ENCODE data around the gene OASL. TPM values are rescaled to one million over a fixed set of nuclear protein-coding genes. Genes with fewer than 3 reads are reported as not detected.

The OASL gene
- total RNA-seq, 1 donor from 2014 or later, result 0.94 TPM

GRCh38 chr12:120991965-120992364, 47.1 kb downstream of the OASL start:
- no peak for DNase-seq (ENCODE audit: low read depth)

GRCh38 chr12:120990487-120991055, 48.5 kb downstream of the OASL start:
- DNase-seq (ENCODE audit: low read depth), result no peak

DNA sequence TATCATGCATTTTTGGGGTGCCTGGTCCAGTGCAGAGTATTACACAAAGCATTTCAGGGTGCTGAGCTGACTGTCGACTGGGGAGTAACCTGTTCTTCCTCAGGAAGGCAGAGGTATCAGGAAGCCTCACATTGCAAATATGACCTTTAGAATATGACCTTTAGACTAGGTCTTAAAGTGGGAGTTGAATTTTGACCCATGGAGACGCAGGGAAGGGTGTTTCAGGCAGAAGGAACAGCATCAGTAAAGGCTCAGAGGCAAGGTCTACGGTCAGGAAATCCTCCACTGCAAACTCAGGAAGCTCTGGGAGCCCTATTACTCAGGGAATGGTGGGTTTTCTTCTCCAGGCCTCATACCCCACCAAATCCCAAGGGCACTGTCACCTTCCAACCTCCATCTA, 49.4 kb downstream of the OASL start:
- DNase-seq (ENCODE audit: low read depth), result no peak

DNA sequence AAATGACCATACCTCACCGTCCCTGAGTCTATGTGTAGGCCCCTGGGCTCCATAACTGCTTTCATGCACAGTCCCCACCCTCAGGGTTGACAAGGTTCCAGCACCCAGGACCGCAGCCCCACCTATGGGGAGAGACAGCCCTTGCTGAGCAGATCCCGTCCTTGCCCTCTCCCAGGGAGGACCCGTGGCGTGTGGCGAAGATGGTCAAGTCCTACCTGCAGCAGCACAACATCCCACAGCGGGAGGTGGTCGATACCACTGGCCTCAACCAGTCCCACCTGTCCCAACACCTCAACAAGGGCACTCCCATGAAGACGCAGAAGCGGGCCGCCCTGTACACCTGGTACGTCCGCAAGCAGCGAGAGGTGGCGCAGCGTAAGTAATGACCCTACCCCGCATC, 50.4 kb downstream of the OASL start:
- no peak for DNase-seq (ENCODE audit: low read depth)

DNA sequence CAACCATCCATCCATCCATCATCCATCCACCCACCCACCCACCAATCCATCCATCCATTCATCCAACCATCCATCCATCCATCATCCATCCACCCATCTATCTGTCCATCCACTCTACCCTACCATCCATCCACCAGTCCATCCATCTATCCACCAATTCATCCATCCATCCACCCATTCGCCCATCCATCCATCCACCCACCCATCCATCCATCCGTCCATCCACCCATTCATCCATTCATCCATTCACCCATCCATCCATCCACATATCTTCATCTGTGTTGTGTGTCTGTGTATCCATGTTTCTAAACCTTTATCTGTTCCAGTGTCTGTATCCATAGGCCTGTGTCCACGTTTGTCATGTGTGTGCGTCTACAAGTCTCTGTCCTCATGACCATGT, 50.8 kb downstream of the OASL start:
- DNase-seq (ENCODE audit: low read depth), result no peak

- DNase-seq (ENCODE audit: low read depth), result peak; percentile 63
Observed at GRCh38 chr12:120984351-120984898, 54.6 kb downstream of the OASL start.

DNA sequence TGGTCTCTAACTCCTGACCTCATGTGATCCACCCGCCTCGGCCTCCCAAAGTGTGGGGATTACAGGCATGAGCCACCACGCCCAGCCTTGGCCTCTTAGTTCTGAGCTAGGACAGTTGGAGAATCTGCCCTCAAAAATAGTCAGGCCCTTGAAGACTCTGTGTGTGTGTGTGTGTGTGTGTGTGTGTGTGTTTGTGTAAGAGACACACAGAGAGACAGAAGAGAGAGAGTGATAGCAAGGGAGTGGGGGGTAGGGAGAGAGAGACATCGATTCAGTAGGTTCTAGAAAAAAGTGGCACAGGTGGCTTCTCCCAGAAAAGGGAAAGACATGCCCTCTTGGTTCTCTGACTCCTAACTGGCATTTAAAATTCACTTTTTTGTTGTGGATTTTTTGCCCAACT, 55.3 kb downstream of the OASL start:
- no peak for DNase-seq (ENCODE audit: low read depth)

- no peak for DNase-seq (ENCODE audit: low read depth)
Observed at GRCh38 chr12:120982659-120983058, 56.4 kb downstream of the OASL start.

GRCh38 chr12:120981407-120981941, 57.6 kb downstream of the OASL start:
- peak; percentile 84 for DNase-seq (ENCODE audit: low read depth)

GRCh38 chr12:120980800-120981368, 58.2 kb downstream of the OASL start:
- peak; percentile 94 for DNase-seq (ENCODE audit: low read depth)

GRCh38 chr12:120979862-120980696, 59.0 kb downstream of the OASL start:
- DNase-seq (ENCODE audit: low read depth), result peak; percentile 62

- DNase-seq (ENCODE audit: low read depth), result no peak
Observed at GRCh38 chr12:120979220-120979861, 59.7 kb downstream of the OASL start.

GRCh38 chr12:120978296-120979219, 60.5 kb downstream of the OASL start, which contains the start of gene HNF1A:
HNF1A (plus strand) TSS chr12:120978543; CDS start chr12:120978769, 226 bp downstream.
- peak; percentile 55 for DNase-seq (ENCODE audit: low read depth)

DNA sequence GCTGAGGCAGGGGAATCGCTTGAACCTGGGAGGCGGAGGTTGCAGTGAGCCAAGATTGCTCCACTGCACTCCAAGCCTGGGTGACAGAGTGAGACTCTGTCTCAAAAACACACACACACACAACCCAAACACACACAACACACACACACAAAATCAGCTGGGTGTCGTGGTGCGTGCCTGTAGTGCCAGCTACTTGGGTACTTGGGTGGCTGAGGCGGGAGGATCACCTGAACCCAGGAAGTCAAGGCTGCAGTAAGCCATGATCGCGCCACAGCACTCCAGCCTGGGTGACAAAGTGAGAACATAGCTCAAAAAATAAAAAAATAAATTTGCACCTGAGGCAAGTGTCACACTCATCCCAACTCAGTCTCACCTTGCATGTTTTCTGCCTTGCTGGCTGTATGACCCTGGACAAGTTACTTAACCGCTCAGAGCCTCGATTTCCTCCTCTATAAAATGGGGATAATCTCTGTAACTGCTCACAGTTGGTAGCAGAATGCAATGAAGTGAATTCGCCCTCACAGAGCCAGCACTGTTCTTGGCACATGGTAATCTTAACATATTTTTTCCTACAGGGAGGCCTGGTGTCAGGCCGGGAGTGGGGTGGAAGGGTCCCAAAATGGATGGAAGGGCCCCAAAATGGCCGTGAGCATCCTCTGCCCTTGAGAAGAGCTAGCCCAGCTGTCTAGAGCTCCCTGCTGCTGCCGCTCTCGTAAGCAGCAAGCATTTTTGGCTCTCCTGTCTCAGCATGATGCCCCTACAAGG, 61.3 kb downstream of the OASL start:
- DNase-seq (ENCODE audit: low read depth), result no peak

DNA sequence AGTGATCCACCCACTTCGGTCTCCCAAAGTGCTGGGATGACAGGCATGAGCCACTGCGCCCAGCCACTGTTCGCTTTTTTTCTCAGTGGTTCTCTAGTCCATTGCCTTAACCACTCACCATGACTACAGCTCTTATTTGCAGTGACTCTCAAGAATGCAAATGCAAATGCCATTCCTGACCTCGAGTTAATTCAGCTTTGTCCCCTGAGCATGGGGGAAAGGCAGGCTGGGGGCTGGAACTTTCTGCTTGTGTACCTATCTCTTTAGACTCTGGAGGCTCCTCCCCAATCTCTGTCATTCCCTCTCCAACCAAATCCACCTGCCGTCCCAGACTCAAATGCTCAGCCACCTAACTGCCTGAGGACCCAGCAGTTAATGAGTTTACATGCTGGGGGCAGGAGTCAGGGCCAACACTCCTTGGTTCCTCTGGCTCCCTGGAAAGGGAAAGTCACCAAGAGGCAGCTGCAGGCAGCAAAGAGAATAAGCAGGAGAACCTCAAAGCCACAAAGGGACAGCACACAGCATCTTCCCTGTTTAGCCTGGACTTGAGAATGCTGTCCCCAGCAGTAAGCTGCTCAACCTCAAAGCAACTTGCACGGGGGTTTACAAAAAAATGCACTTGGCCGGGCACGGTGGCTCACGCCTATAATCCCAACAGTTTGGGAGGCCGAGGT, 66.0 kb downstream of the OASL start:
- peak; percentile 99 for DNase-seq (ENCODE audit: low read depth)

DNA sequence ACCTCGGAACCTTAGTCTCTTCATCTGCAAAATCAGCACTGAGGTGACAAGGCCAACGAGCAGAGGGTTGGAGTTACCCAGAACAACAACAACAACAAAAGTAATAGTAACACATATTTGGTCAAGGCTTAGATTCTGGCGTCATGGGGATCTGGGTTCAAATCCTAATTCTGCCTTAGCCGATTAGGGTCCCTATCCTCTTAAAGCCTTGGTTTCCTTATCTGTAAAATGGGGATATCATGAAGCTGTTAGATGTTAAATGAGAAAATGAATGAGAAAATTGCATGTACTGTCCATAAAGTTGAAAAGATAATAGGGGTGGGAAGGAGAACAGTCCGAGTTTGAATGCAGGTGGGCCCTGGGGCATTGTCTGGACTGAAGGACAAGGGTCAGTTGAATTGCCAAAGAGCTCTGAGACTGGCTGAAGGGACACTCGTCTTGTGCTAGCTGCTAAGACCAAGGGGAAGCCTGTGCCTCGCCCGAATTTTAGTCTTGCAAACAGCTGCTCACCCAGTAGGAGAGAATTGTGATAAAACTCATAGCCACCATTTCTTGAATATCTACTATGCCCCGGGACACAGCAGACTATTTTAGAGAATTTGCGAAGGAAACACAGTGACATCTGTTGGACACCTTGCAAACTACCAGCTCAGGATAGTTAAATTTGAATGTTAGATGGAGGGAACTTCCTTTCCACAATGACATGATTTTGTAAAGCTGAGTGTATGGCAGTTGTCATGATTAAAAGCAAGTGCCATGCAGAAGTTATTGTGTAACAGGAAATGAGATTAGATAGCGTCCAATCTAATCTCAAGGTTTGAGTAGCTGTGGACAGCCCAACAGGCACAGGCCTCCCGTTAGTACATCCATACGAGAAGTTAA, 67.5 kb downstream of the OASL start:
- DNase-seq (ENCODE audit: low read depth), result peak; percentile 58

DNA sequence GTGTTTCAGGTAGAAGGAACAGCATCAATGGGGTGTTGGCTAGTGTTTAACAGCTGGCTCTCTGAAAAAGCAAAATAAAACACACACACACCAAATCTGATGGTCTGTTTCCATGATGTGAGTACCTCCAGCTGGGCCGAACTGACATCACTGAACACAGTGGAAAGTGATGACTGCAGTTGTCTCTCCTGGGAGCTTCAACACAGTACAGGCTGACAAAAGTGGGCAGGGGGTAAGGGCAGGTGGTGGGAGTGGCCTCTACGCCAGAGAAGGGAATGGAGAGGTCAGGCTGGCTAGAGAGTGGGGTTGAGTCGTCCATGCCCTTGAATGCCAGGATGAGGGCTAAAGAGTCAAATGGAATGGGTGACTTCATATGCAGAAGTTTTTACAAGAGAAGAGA, 68.7 kb downstream of the OASL start:
- DNase-seq (ENCODE audit: low read depth), result no peak

Data from renal cortical epithelial cell (primary cell).